NCI-H1105 (cell line): ENCODE data around the gene PCCA.
"Not testable (repeated sequence)": the region's sequence is repeated elsewhere in the genome, so short reads cannot be mapped to it uniquely, and the experiment has no call there.

ENCODE experiments used
- DNase-seq: peaks from one replicate; lab custom pipeline; 2025; lab: John Stamatoyannopoulos, UW

Gene PCCA

DNA sequence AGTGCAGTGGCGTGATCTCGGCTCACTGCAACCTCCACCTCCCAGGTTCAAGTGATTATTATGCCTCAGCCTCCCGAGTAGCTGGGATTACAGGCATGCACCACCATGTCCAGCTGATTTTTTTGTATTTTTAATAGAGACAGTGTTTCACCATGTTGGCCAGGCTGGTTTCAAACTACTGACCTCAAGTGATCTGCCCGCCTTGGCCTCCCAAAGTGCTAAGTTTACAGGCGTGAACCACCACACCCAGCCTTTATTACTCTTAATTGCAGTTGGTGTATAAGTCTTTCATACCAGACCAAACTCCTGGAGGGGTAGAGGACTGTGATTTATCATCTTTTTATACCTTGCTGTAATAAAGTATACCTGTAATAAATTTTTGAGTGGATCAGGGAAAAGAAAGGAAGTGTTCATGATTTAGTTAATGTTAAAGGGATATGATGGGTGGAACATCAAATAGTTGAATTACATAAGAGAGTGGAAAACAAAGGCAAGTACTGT is 52.6 kb downstream of the PCCA start:
- not testable (repeated sequence) for DNase-seq

DNA sequence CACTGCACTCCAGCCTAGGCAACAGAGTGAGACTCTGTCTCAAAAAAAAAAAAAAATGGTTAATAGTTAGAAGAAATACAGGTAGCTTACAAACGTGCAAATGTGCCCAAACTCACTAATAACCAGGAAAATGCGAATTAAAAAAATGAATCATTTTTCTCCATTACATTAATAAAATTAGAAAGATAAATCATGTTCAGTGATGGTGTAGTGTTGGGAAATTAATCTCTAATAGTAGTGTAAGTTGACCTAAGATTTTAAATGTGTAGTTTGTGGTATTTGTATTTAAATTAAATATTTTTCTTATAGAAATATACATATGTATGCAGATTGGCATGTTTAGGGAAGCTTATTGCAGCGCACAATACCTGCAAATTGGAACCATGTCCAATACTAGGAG is 57.6 kb downstream of the PCCA start:
- DNase-seq = no peak

DNA sequence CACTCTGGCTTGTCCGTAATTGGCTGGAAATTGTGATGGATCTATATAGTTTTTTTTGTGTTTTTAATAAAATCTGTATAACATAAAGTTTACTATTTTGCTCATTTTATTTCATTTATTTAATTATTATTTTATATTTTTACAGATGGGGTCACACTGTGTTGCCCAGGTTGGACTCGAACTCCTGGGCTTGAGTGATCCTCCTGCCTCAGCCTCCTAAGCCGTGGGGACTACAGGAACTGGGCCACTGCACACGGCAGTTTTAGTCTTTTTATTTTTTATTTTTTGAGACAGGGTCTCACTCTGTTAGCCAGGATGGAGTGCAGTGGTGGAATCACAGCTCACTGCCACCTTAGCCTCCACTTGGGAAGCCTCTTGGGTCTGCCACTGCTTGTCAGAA is 58.9 kb downstream of the PCCA start:
- no peak for DNase-seq

DNA sequence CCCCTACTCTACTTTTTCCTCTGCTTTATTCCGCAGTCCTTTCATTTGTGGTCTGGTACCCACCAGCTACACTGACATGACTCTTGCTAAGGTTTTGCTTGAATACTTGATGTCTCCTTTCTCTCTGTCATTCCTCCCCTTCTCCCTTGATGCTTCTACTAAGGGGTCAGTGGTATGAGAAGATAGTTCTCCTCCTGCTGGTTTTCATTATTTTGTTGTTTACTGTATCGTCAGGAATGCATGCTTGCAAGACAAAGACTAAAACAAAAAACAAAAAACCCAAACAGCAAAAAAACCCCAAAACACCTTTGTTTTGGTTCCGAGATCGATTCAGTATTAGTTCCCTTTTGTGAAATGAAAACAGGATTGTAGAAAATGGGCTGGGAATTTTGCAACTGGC is 59.5 kb downstream of the PCCA start:
- DNase-seq = no peak

DNA sequence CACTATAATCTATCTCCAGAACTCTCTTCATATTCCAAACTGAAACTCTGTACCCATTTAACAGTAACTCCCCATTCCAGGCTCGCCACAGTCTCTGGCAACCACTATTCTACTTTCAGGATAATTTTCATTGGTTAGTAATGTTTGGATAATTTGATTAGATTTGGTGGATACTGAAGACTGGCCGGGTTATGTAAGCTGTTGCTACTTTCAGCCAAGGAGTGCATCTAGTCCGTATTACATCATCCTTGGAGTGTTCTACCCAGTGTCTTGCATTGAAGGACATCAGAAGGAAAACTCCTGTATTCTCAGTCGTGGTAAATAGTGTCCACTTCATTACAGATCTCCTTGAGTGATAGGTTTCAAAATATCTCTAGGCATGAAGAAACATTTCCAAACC is 60.5 kb downstream of the PCCA start:
- no peak for DNase-seq

DNA sequence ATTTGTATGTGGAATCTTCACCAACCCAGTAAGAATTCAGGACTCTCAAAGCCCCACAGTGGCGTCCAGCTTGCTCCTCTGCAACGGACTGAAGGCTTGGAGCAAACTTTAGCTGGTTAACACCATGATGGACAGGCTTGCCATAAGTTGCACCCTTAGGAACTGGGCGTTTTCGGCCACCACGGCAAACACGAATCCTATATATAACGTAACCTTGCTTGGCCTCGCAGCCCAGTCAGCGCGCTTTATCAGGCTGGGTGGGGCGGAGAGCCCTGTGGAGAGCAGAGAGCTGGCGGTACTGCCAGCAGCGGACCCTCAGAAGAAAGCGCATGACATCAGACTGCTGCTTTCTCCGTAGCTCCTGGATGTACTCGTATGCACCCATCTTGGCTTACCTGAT is 61.8 kb downstream of the PCCA start:
- not testable (repeated sequence) for DNase-seq

DNA sequence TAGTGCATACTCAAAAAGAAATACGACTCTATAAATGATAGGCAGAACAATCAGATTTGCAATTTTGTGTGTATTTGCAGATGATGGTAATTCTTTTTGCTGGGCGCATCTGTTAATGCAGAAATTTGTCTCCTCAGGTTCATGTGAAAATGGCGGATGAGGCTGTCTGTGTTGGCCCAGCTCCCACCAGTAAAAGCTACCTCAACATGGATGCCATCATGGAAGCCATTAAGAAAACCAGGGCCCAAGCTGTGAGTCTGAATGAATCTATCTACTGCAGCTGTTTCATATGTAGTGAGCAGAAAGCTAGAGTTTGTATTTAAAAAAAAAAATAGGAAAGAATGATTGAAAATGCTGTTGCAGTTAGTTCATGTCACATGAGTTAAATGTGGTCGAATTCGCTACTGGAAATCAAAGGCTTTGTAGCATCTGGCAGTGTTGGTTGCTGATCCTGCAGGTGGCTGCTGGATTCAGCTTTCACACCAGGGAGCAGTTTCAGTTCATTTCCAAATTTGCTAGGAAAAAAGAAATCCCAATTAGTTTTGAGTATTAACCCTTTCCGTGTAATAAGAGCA is 66.0 kb downstream of the PCCA start:
- no peak for DNase-seq

DNA sequence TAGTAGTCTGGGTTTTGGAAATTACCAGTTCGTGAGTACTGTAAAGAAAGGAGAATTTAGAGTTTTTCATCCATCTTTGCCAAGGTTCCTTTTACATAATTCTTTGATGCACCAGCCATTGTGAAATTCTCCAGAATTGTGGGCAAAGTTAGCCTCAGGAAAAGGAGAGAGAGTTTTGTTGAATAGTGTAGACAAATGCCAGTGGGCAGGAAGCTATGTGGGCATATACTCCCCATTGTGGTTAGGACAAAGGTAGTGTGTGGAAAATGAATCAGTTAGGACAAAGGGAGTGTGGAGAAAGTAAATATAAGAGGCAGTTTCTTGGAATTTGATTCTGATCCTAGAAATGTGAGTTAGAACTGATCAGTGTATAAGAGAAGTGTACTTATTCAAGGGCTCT is 67.9 kb downstream of the PCCA start:
- DNase-seq = no peak

DNA sequence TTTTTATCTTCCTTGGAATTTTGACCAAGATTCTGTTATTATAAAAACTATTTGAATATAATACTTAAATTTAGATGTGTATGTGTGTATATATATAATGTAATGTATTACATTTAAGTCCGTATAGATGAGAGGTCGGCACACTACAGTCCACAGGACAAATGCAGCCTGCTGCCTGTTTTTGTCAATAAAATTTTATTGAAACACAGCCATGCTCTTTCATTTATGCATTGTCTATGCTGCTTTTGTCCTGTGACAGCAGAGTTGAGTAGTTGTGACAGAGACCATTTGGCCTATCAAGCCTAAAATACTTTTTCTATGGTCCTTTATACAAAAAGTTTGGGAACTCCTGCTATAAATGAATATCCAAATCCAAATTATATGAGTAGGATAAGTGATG is 69.7 kb downstream of the PCCA start:
- DNase-seq = no peak

DNA sequence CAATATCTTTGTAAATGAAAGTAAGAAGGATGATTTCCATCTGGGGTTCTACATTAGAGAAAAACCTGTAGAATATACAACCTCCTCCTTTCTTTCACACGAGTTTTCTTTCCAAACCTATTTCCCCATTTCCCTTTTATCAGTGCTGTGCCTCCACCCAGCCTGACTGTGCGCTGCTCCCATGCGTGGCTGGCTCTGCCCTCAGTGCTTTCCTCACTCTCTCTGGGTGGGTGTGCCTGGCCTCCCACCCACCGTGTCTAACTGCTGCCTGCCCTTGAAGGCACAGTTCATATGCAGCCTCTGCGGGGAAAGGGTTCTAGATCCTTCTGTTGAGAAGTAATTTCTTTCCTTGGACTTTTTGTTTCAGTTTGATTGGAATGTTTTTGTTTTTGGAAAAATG is 70.7 kb downstream of the PCCA start:
- no peak for DNase-seq

DNA sequence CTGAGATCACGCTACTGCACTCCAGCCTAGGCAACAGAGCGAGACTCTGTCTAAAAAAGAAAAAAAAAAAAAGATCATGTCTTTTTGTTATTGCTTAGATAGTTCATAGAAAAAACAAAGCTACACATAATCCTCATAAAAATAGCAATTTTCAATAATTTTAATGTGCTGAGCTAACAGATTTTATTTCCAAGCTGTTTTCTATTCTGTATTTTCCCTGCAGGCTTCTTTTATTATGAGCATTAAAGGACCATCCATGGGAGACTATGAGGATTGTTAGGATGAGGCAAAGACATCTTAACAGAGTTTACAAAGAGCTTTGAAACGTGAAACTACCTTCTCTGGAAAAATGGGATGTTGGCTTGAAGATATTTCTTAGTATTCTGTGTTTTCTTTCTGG is 71.6 kb downstream of the PCCA start:
- no peak for DNase-seq

DNA sequence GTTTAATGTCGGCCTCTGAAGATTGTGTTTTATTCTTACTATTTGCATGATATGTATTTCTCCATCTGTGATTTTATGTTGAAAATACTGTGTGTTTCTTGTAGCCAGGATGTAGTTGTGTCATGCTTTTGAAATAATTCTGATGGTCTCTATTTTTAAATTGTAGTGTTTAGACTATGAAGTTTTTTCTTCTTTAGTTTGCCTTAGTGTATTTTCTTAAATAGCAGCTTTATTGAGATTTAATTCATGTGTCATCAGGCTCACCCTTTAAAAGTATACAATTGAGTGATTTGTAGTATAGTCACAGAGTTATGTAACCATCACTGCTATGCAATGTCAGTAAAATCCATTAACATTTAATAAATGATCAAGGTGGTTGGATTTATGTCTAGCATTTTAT is 74.5 kb downstream of the PCCA start:
- no peak for DNase-seq

DNA sequence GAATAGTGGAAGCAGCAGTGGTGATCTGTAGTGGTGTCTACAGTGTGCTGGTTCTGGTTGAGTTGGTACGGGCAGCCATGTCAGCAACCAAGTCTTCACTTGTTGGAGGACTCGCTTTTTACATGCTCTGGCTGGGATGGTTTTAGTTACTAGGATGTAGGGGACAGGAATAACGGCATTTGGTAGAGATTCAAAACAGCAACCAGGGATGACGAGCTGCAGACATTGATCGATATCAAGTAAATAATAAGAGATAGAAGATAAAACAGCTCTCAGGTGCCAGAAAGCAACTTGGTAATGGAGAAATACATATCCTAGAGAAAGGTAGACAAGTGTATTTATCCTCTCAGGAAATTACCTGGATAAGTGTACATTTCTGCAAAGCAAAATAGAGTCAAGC is 84.3 kb downstream of the PCCA start:
- DNase-seq = no peak

DNA sequence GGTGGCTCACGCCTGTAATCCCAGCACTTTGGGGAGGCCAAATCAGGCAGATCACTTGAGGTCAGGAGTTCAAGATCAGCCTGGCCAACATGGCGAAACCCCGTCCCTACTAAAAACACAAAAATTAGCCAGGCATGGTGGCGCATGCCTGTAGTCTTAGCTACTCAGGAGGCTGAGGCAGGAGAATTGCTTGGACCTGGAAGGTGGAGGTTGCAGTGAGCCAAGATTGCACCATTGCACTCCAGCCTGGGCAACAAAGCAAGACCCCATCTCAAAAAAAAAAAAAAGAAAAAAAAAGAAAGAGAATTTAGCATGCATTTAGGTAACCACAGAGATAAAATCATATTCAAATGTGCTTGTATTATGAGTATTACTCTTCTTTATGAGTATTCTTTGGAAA is 85.6 kb downstream of the PCCA start:
- DNase-seq = not testable (repeated sequence)

DNA sequence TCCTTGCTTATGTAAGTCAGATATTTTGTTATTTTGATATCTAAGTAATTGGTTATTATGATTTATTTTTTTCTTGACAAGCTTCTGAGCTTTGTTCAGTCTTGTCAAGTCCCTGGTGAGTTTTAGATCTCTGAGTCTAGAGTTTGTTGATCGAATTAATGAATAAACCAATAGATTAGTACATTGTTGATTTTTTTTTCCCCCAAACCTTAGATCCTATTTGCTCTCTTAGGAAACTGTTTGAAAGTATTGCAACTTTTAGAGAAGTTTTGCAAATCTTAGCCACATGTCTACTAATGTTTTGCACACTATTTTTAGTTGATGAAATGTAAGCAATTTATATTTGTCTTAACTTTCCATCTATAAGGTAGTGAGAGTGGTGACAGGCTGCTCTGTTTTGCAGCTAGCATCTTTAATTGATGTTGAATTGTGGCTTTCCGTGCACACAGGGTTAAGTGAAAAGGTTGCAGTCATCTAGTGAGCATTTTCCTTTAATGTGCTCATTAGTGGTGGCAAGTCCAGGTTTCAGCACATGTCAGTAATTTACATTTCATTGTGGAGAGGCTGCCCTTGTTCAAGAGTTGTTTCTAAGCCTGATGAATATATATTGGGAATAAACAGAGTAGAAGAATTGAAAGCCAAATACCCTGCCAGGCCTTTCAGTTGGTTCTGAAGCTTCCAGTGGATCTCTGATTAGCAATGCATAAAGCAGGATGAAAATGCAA is 86.3 kb downstream of the PCCA start:
- DNase-seq = no peak

DNA sequence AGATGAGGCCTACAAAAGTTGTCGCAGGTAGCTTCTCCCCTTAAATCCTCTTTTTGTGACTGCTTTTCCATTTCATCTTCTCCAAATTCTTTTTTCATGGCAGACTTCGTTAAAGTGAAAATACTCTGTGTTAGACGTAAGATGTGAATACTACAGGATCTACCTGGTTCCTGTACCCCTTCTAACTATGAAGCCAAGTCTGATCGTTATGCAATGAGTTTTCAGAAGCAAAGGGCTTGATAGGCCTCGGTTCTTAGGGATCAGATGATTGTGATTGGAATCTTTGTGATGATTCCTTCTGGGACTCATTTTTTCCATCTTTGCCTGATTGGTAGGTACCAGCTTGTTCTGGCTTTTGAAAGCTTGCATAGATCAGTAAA is 86.9 kb downstream of the PCCA start:
- no peak for DNase-seq

DNA sequence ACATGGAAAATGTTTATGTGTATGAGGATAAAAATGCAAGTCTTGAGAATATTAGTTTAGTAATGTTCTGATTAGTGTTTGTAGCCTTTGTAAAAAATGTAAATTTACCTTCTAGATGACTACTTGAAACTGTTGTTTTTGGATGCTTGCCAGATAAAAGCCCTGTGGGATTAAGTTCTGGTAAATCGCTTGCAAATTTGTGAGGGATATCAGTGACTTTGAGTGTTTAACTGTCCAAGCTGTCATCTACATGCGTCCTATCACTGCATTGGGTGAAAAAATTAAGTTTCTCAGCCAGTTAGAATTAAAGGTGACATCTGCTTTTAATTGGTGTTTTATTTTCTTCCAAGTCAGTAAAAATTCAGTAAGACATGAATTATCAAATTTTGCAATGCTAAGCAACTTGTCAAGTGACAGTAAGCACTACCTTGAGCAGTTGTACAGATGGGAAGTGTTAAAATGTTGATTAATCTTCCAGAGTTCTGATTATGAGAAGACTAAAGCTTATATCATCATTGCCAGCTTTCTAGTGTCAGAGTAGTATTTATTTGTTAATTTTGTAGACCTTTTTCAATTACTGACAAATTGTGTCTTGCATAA is 88.0 kb downstream of the PCCA start:
- DNase-seq = peak; percentile 55

DNA sequence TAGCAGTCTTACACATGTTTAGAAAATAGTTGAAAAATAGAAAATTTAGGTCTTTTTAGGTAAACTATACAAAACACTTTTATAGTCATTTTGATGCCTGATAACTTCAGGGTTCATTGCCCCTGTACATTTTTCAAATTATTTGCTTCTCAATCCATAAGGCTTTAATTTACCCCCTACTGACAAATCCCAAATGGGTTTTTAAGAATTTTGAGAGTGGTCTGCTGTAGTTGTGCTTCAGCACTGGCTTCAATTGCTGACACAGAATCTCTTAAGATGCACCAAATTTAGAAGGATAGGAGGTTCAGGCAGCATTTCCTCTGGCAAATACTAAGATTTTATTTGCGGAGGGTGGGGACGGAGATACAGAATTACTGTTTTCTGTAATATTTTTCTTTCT is 89.4 kb downstream of the PCCA start:
- DNase-seq = no peak

DNA sequence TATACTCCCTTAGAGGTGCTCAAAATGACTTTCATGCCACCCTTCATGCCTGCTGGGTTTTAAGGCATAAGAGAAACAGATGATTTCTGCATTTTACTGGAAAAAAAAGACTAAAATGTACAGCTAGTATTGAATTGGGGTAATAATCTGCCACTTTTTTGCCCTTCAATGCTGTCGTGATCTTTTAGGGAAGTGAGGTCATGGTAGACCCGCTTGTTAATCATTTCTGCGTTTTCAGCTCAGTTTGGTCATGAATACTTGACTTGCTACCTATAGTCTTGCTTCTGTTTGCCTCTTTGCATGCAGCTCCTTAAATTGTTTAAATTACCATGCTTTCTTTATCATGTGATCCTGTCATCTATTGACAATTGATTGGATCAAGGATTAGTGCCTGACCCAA is 90.4 kb downstream of the PCCA start:
- DNase-seq = no peak

DNA sequence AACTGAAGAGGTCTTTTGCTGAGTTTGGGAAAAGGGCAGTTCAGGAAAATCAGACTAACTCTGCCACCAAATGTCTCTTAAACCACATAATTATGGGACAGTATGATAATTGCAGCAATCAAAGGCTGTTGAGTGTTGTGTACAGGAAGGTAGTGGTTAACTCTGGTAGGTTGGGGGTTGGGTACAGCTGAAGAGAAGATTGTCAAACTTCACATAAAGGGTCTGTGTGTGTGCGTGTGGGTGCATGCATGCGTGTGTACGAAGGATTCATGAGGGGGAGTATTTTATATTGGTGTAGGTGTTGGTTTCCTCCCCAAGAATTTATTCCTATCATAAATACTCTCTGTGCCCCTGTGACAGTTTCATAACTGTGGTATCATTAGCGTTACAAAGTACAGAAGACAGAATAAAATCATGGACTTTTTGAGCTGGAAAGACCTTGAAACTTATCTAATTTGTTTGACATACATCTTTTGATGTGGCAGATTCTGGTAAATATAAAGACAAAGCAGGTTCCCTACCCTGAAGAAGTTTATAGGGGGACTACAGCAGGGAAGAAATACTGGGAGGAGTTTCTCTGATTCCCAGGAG is 94.1 kb downstream of the PCCA start:
- DNase-seq = no peak

DNA sequence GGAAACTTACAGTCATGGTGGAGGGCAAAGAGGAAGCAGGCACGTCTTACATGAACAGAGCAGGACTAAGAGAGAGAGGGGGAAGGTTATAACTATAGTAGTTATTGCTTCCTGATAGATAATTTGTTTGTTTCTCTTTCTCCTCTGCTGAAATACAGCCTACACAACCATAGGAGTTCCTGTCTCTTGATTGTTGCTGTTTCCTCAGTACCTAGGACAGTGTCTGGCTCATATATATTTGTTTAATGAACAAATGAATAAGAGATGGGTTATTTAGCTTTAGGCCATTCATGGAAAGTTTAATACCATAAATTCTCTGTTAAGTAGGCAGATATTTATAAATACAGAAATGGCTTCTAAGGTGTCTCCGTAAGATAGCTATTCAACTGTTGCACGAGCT is 95.2 kb downstream of the PCCA start:
- no peak for DNase-seq

DNA sequence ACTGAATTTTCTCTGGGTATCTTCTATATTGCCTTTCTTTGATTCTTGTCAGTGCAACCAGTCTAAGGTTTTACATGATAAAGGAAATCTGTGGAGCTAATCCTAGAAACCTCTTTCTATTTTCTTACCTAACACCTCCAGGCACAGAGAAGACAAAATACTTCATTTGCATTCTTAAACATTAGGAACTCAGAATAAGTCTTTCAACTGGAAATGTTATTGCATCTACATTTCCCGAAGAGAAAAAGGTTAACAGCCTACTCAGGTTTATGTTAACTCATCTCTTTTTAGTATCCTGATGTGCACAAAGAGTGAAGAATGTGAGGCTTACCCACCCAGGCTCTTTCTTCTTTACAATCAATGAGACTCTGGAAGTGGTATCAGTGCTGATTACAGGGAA is 106.7 kb downstream of the PCCA start:
- no peak for DNase-seq

DNA sequence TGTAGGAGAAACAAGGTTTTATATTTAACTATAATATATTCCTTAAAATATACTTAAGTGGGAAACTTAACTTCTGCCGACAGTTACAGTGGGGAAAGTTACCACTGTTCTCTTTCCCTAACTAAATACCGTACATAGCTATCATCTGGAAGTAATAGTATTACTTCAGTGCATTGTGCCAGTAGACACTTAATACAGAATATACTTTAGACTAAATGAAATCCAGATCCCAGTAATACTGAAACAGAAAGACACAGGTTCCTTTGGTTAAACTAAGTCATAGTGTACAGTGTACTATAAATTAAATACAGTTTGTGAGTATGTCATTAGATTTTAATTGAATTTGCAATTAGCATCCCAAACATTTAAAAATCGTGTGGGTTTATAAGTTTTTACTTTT is 107.5 kb downstream of the PCCA start:
- DNase-seq = no peak
